GM23338 (cell line): ENCODE measurements around the gene MEF2D. TPM values are rescaled to one million over a fixed set of nuclear protein-coding genes. Genes with fewer than 3 reads are reported as not detected.

Experiments
- ATAC-seq: fragments of 200-7000 bp; cut with Tn5 transposase; 3 replicates; pipeline ENCODE4 v1.9.1; 2020
- DNase-seq: peaks from one replicate; pipeline ENCODE4 v3.0.0-alpha.2; 2015; ENCODE audit warnings: low spot score
- H2AFZ ChIP-seq: fragments of 200-600 bp; sonication (generic); 2 replicates; pipeline ENCODE4 v1.8.0; 2016; ENCODE audit warnings: antibody characterized with exemption, mild to moderate bottlenecking, moderate library complexity
- H3F3A ChIP-seq: fragments of 200-600 bp; sonication (generic); replicated peaks from 2 replicates; pipeline ENCODE4 v1.8.0; 2017; ENCODE audit warnings: antibody characterized with exemption, mixed run types, low read depth
- H3K27ac ChIP-seq: fragments of 200-600 bp; sonication (generic); 2 replicates; pipeline ENCODE4 v1.6.1; 2016; ENCODE audit warnings: low read depth
- H3K27me3 ChIP-seq: fragments of 200-600 bp; sonication (generic); 2 replicates; pipeline ENCODE4 v1.8.0; 2016; ENCODE audit warnings: mild to moderate bottlenecking, mixed run types, moderate library complexity; ENCODE audit not compliant: insufficient read depth
- H3K36me3 ChIP-seq: fragments of 200-600 bp; sonication (generic); 2 replicates; pipeline ENCODE4 v1.8.0; 2016; ENCODE audit warnings: mild to moderate bottlenecking; ENCODE audit not compliant: insufficient read depth
- H3K4me1 ChIP-seq: fragments of 200-600 bp; sonication (generic); 2 replicates; pipeline ENCODE4 v1.8.0; 2016; ENCODE audit warnings: mild to moderate bottlenecking, moderate library complexity; ENCODE audit not compliant: insufficient read depth
- H3K4me2 ChIP-seq: fragments of 200-600 bp; sonication (generic); 2 replicates; pipeline ENCODE4 v1.7.1; 2017; ENCODE audit warnings: mixed run types
- H3K4me3 ChIP-seq: fragments of 200-600 bp; sonication (generic); 2 replicates; pipeline ENCODE4 v1.6.1; 2016; ENCODE audit warnings: mixed run types
- H3K79me2 ChIP-seq: fragments of 200-600 bp; sonication (generic); replicated peaks from 2 replicates; pipeline ENCODE4 v1.8.0; 2017; ENCODE audit warnings: mild to moderate bottlenecking; ENCODE audit not compliant: insufficient read depth
- H3K9me2 ChIP-seq: fragments of 200-600 bp; sonication (generic); 2 replicates; pipeline ENCODE4 v1.8.0; 2017; ENCODE audit not compliant: insufficient read depth
- H4K20me1 ChIP-seq: fragments of 200-600 bp; sonication (generic); replicated peaks from 2 replicates; pipeline ENCODE4 v1.8.0; 2017; ENCODE audit warnings: mild to moderate bottlenecking; ENCODE audit not compliant: insufficient read depth
- H3K27ac Mint-ChIP-seq: 2 replicates; pipeline ENCODE4 v1.8.0; 2020; ENCODE audit warnings: inconsistent platforms, mild to moderate bottlenecking, moderate library complexity, mixed read lengths
- H3K27me3 Mint-ChIP-seq: 3 replicates; pipeline ENCODE4 v1.8.0; 2022; ENCODE audit warnings: low read depth, mild to moderate bottlenecking, moderate library complexity, mixed read lengths, inconsistent platforms; ENCODE audit not compliant: insufficient read depth, poor library complexity
- H3K36me3 Mint-ChIP-seq: 3 replicates; pipeline ENCODE4 v1.8.0; 2021; ENCODE audit warnings: low read depth, mild to moderate bottlenecking, inconsistent platforms, moderate library complexity, mixed read lengths
- H3K4me1 Mint-ChIP-seq: 3 replicates; pipeline ENCODE4 v1.8.0; 2020; ENCODE audit warnings: mild to moderate bottlenecking, inconsistent platforms, mixed read lengths
- H3K4me3 Mint-ChIP-seq: 3 replicates; pipeline ENCODE4 v1.8.0; 2021; ENCODE audit warnings: moderate library complexity, mild to moderate bottlenecking, inconsistent platforms, mixed read lengths
- H3K9me3 Mint-ChIP-seq: 3 replicates; pipeline ENCODE4 v1.8.0; 2020; ENCODE audit warnings: moderate library complexity, mild to moderate bottlenecking, inconsistent platforms, mixed read lengths
- CREB1 ChIP-seq: fragments of 250-450 bp; sonication (Bioruptor Pico); IDR thresholded peaks from 2 replicates; pipeline ENCODE4 v1.5.0; 2020; ENCODE audit warnings: low read depth, mild to moderate bottlenecking, moderate library complexity
- CTCF ChIP-seq, 2 experiments: fragments of 200-600 bp in 1 of 2; sonication (generic) in 1 of 2; conservative IDR thresholded peaks; 2 replicates each; pipeline versions ENCODE4 v1.5.1 to v1.6.1; 2016 to 2017; ENCODE audit warnings: antibody characterized with exemption in 2 of 2, low read depth in 2 of 2, mild to moderate bottlenecking in 2 of 2, moderate library complexity in 1 of 2
- ETS1 ChIP-seq: IDR thresholded peaks from 2 replicates; pipeline ENCODE4 v1.6.1; 2016; ENCODE audit warnings: antibody characterized with exemption
- EZH2 ChIP-seq: fragments of 200-600 bp; sonication (generic); IDR thresholded peaks from one replicate; pipeline ENCODE4 v1.8.0; 2017; ENCODE audit warnings: antibody characterized with exemption, mild to moderate bottlenecking, low read depth; ENCODE audit not compliant: unreplicated experiment
- EZH2phosphoT487 ChIP-seq: fragments of 200-600 bp; sonication (generic); IDR thresholded peaks from one replicate; pipeline ENCODE4 v1.8.1; 2018; ENCODE audit warnings: antibody characterized with exemption; ENCODE audit not compliant: unreplicated experiment
- JUNB ChIP-seq: IDR thresholded peaks from one replicate; pipeline ENCODE4 v1.6.1; 2016; ENCODE audit warnings: antibody characterized with exemption; ENCODE audit not compliant: unreplicated experiment
- NANOG ChIP-seq: IDR thresholded peaks from 2 replicates; pipeline ENCODE4 v1.6.1; 2016; ENCODE audit warnings: antibody characterized with exemption, borderline replicate concordance
- POLR2AphosphoS5 ChIP-seq: IDR thresholded peaks from 2 replicates; pipeline ENCODE4 v1.6.1; 2016; ENCODE audit warnings: antibody characterized with exemption, low read depth
- ZNF331 ChIP-seq: fragments of 250-450 bp; sonication (Bioruptor Pico); IDR thresholded peaks from 2 replicates; pipeline ENCODE4 v1.5.0; 2020; ENCODE audit warnings: low read depth, mild to moderate bottlenecking, moderate library complexity
- ZNF462 ChIP-seq: fragments of 250-450 bp; sonication (Bioruptor Pico); IDR thresholded peaks from 2 replicates; pipeline ENCODE4 v1.5.0; 2020; ENCODE audit warnings: mild to moderate bottlenecking, moderate library complexity
- polyA plus RNA-seq: library from polyadenylated mRNA; unstranded; fragments of >200 nt; fragmentation: Nextera tagmentation; extraction: Ambion mirVana; gene quantifications from 2 replicates; pipeline ENCODE4 v1.2.1, GENCODE V29; 2016
- total RNA-seq: library from RNA; depleted of rRNA; stranded (reverse); fragments of >200 nt; shearing (Covaris generic); gene quantifications from 2 replicates; pipeline ENCODE4 v1.2.3, GENCODE V29; 2014

MEF2D gene
- total and polyA plus RNA-seq, 2 experiments from 2014 or later: 10.6 to 15.5 TPM

- H3K9me2 ChIP-seq: no peaks in the 10 kb centered on the region
- H4K20me1 ChIP-seq: no peaks in the 10 kb centered on the region; the same call in 1 of the 2 replicates
- no peaks in the 10 kb centered on the region for H3K4me1 ChIP-seq
- no peaks in the 10 kb centered on the region for H3K79me2 ChIP-seq
- H2AFZ ChIP-seq: no peak overlapping the region
- no peak for TF ChIP-seq JUNB
- no peak for TF ChIP-seq ETS1
- Mint-ChIP-seq H3K36me3 (peaks cover 14% of the 10 kb centered on the region), H3K27me3 (peaks cover 7% of the 10 kb centered on the region), H3K9me3 (no peaks in the 10 kb centered on the region), H3K4me3 (no peak overlapping the region), H3K4me1 (no peaks in the 10 kb centered on the region), H3K27ac (no peak overlapping the region)
- H3K4me3 ChIP-seq: no peak overlapping the region
- H3K4me2 ChIP-seq: no peak overlapping the region
- no peaks in the 10 kb centered on the region for H3K27me3 ChIP-seq
- H3K27ac ChIP-seq: no peak overlapping the region
- H3K36me3 ChIP-seq: no peaks in the 10 kb centered on the region
- no peak for ATAC-seq
- no peaks in the 10 kb centered on the region for H3F3A ChIP-seq
- no peak for DNase-seq
These were observed 46.9 kb upstream of the MEF2D start for GRCh38 chr1:156547434-156547833.

GRCh38 chr1:156546267-156546666 is 45.7 kb upstream of the MEF2D start:
- no peaks in the 10 kb centered on the region; the same call in 1 of the 2 replicates for H4K20me1 ChIP-seq
- peaks cover 7% of the 10 kb centered on the region for H3K27me3 Mint-ChIP-seq
- H3K27me3 ChIP-seq: no peaks in the 10 kb centered on the region
- H3K36me3 Mint-ChIP-seq: peaks cover 15% of the 10 kb centered on the region
- no peak overlapping the region for H3K27ac ChIP-seq
- H2AFZ ChIP-seq: no peak overlapping the region
- no peaks in the 10 kb centered on the region for H3K4me1 Mint-ChIP-seq
- no peak for ATAC-seq
- H3K9me2 ChIP-seq: no peaks in the 10 kb centered on the region
- H3K4me2 ChIP-seq: no peak overlapping the region
- no peak overlapping the region for H3K27ac Mint-ChIP-seq
- no peak overlapping the region for H3K4me3 Mint-ChIP-seq
- no peaks in the 10 kb centered on the region for H3K9me3 Mint-ChIP-seq
- no peaks in the 10 kb centered on the region for H3F3A ChIP-seq
- no peaks in the 10 kb centered on the region for H3K4me1 ChIP-seq
- no peak overlapping the region for H3K4me3 ChIP-seq
- DNase-seq: no peak
- no peaks in the 10 kb centered on the region for H3K79me2 ChIP-seq
- H3K36me3 ChIP-seq: 0 out of 2 replicates have a peak, but pooled peaks cover 4% of the 10 kb centered on the region
- TF ChIP-seq ETS1 (no peak), POLR2AphosphoS5 (no peak), JUNB (no peak), EZH2 (no peak), NANOG (no peak), ZNF462 (CRISPR knock-in tag) (no peak), EZH2phosphoT487 (no peak), CREB1 (CRISPR knock-in tag) (no peak), ZNF331 (no peak), CTCF (conservative IDR thresholded peaks at IDR 0.05; ENCODE audit: low read depth in 2 of 2) (no peak)
